SU-DHL-6 (cell line): ENCODE results near the gene CSNK1G2.

Source experiments
- EZH2phosphoT487 ChIP-seq: fragments of 200-600 bp; sonication (generic), shearing (Covaris generic); conservative IDR thresholded peaks from 2 replicates; pipeline ENCODE4 v1.6.1; 2018; ENCODE audit warnings: mild to moderate bottlenecking, antibody characterized with exemption, low read length, moderate library complexity, mixed read lengths
- TF ChIP-seq, protein P1 (sequence below): fragments of 200-600 bp; sonication (generic); IDR thresholded peaks from one replicate; pipeline ENCODE4 v1.5.1; 2017; ENCODE audit warnings: antibody characterized with exemption, mild to moderate bottlenecking, low read length, moderate library complexity; ENCODE audit not compliant: insufficient read depth, poor library complexity, severe bottlenecking

DNA sequence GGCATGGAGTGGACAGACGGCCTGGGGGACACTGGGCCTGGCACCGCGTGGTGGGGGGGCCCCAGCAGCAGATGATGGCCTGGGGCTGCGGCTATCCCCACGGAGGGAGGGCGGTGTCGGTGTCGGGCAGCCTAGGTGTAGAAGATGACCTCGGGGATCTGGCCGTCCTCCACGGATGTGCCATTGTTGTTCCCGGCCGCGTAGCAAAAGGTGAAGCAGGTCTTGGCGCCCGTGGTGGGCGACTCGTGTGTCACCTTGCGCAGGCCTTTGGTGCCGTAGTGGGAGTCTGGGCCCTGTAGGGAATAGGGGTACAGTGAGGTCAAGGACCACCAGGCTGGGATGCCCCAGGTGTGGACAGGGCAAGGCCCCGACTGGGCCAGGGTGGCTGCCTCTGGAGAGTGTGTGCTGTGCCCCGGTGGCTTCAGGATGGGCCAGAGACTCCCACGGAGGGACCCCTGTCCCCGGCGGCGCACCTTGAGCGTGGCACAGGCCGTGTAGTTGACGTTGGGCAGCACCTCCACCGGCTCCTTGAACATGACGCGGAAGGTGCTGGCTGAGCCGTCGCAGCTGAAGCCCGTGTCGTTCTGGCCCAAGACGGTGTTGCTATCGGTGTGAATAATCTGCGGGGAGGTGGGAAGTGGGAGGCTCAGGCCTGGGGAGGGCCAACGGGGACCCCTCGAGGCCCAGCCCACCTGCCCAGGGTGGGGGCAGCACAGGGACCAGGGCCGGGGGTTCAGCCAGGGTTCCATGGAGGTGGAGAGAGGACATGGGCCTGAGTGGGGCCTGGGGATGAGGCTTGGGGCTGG, 45.6 kb downstream of the CSNK1G2 start:
- TF ChIP-seq, protein P1, sequence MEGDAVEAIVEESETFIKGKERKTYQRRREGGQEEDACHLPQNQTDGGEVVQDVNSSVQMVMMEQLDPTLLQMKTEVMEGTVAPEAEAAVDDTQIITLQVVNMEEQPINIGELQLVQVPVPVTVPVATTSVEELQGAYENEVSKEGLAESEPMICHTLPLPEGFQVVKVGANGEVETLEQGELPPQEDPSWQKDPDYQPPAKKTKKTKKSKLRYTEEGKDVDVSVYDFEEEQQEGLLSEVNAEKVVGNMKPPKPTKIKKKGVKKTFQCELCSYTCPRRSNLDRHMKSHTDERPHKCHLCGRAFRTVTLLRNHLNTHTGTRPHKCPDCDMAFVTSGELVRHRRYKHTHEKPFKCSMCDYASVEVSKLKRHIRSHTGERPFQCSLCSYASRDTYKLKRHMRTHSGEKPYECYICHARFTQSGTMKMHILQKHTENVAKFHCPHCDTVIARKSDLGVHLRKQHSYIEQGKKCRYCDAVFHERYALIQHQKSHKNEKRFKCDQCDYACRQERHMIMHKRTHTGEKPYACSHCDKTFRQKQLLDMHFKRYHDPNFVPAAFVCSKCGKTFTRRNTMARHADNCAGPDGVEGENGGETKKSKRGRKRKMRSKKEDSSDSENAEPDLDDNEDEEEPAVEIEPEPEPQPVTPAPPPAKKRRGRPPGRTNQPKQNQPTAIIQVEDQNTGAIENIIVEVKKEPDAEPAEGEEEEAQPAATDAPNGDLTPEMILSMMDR, result no peak
- no peak for TF ChIP-seq EZH2phosphoT487
